Measurements from ENCODE around the gene KLF13.

DNA sequence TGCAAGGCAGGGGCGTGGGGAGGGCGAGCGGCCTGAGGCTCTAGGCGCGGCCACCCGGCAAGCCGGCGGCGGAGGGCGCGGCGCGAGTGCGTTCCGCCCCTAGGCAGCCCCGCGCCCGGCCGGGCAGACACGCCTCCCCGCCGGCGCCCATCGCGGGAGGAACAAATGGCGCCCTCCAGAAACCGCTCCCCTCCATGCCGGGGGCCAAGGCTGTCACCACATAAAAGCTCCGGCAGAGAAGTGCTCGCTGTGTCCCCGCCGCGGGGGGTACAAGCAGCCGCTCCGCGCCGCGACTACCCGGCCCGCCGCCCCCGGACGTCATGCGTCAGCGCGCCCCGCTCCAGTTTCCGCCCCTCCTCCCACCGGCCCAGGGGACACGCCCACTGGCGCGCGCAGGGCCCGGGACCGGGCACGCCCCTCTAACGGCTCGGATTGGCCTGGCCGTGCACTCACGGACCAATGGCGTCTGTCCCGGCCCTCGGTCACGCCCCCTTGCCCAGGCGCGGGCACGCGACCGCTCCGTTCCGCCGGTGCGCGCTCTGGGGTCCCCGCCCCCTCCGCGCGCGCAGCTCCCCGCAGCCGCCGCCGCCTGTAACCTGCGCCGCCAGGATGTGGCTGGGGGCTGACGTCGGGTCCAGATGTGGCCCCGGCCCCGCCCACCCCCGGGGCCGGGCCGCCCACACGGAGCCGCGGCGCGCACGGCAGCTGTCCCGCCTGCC is at the start of gene KLF13:
- TF ChIP-seq, protein P1, sequence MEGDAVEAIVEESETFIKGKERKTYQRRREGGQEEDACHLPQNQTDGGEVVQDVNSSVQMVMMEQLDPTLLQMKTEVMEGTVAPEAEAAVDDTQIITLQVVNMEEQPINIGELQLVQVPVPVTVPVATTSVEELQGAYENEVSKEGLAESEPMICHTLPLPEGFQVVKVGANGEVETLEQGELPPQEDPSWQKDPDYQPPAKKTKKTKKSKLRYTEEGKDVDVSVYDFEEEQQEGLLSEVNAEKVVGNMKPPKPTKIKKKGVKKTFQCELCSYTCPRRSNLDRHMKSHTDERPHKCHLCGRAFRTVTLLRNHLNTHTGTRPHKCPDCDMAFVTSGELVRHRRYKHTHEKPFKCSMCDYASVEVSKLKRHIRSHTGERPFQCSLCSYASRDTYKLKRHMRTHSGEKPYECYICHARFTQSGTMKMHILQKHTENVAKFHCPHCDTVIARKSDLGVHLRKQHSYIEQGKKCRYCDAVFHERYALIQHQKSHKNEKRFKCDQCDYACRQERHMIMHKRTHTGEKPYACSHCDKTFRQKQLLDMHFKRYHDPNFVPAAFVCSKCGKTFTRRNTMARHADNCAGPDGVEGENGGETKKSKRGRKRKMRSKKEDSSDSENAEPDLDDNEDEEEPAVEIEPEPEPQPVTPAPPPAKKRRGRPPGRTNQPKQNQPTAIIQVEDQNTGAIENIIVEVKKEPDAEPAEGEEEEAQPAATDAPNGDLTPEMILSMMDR (conservative IDR thresholded peaks at IDR 0.05; ENCODE audit: low read depth, low read length) = no peak
- no peak for TF ChIP-seq EZH2 (IDR thresholded peaks at IDR 0.05; ENCODE audit: borderline replicate concordance, low read depth, low read length, poor library complexity, severe bottlenecking)
